Measurements from ENCODE around the gene NECAP2.
"Not testable (repeated sequence)": the region's sequence is repeated elsewhere in the genome, so short reads cannot be mapped to it uniquely, and the experiment has no call there.

Gene NECAP2

DNA sequence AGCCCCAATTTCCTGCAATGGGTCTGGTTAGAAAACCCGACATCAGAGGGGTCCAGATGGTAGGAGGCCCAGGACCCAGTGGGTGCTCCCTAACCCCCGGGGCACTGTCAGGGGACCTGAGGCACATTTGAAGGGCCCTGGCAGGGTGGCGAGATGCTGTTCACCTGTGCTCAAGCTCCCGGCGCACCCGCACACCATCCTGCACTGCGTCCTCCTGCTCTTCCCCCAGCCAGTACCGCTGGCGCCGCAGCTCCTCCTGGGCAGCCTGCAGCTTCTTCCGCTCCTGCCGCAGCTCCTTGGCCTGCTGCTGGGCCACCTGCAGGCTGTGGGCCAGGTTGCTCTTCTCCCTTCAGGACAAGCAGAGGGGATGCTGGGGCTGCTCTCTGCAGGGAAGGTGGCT, 37.6 kb downstream of the NECAP2 start:
- in situ Hi-C loops (cut with HindIII; ENCODE audit: low pct_unique_long_range_greater_than_20kb, low sequenced_read_pairs), result no loop called here
- DNase-seq (ENCODE audit: low read depth in 1 of 2, low spot score in 1 of 2), result no peak
- TF ChIP-seq JUND (IDR thresholded peaks at IDR 0.05; ENCODE audit: low read depth), result no peak

- DNase-seq (ENCODE audit: low read depth in 1 of 2, low spot score in 1 of 2); in situ Hi-C loops (cut with HindIII; ENCODE audit: low pct_unique_long_range_greater_than_20kb, low sequenced_read_pairs): not testable (repeated sequence)
Observed at GRCh38 chr1:16483146-16483545, 42.6 kb downstream of the NECAP2 start.

GRCh38 chr1:16483639-16484500, 43.3 kb downstream of the NECAP2 start:
- in situ Hi-C loops (cut with HindIII; ENCODE audit: low pct_unique_long_range_greater_than_20kb, low sequenced_read_pairs), result not testable (repeated sequence)

DNA sequence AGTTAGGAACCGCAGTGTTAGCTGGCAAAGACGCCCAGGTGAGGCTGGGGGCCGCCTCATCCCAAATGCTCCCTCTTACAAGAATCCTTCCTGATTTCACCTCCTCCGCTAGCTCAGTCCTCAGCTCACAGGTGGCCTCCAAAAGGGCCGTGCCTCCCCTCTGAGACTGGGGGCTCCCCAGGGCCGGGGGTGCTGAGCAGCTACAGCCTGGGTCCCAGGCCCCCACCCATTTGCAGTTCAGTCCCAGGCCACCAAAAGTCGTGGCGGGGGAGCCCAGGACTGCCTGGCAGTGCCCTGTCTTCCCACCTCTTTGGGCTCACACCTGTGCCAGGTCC, 43.9 kb downstream of the NECAP2 start:
- in situ Hi-C loops (cut with HindIII; ENCODE audit: low pct_unique_long_range_greater_than_20kb, low sequenced_read_pairs), result no loop called here
- DNase-seq (ENCODE audit: low read depth in 1 of 2, low spot score in 1 of 2), result no peak
- no peak for TF ChIP-seq JUND (IDR thresholded peaks at IDR 0.05; ENCODE audit: low read depth)

More at GRCh38 chr1:16483639-16484500, 43.3 kb downstream of the NECAP2 start:
- not testable (repeated sequence) for DNase-seq (ENCODE audit: low read depth in 1 of 2, low spot score in 1 of 2)

DNA sequence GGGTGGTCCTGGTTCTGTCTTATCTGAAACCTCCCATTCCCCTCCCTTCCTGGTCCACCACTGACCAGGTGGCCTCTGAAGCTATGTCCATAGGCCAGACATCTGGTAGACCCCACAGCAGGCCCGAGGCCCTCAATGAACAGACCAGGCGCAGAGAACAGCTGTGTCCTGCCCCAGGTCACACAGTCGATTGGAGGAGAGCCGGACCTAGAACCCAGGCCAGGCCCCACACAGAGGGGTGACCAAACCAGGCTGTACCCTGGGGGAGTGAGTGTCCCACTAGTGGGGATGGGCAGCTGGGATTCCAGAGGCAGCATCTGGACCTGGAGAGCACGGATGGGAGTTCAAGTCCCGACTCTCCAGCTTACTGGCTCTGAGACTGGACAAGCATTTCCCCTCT, 44.4 kb downstream of the NECAP2 start:
- in situ Hi-C loops (cut with HindIII; ENCODE audit: low pct_unique_long_range_greater_than_20kb, low sequenced_read_pairs), result no loop called here
- no peak for TF ChIP-seq JUND (IDR thresholded peaks at IDR 0.05; ENCODE audit: low read depth)
- no peak for DNase-seq (ENCODE audit: low read depth in 1 of 2, low spot score in 1 of 2)

DNA sequence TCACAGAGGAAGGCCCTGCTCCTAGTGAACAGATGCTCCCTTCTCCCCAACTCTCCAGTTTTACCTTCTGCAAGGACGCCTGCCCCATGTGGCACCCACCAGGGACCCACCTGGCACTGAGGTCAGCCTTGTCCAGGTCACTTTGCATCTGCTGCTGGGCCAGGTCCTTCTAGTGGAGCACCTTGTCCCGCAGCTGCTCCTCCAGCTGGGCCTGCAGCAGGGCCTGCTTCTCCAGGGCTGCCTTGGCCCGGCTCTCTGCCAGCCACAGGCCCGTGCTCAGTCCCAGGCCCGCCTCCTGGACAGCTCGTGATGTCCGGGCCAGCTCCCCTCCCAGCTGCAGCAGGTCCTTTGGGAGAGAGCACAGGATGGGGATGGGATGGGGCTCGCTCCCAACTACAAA, 45.8 kb downstream of the NECAP2 start:
- in situ Hi-C loops (cut with HindIII; ENCODE audit: low pct_unique_long_range_greater_than_20kb, low sequenced_read_pairs), result not testable (repeated sequence)

GRCh38 chr1:16487011-16487410, 46.5 kb downstream of the NECAP2 start:
- in situ Hi-C loops (cut with HindIII; ENCODE audit: low pct_unique_long_range_greater_than_20kb, low sequenced_read_pairs), result not testable (repeated sequence)

More for the DNA sequence above, 45.8 kb downstream of the NECAP2 start:
- DNase-seq (ENCODE audit: low read depth in 1 of 2, low spot score in 1 of 2), result not testable (repeated sequence)

DNA sequence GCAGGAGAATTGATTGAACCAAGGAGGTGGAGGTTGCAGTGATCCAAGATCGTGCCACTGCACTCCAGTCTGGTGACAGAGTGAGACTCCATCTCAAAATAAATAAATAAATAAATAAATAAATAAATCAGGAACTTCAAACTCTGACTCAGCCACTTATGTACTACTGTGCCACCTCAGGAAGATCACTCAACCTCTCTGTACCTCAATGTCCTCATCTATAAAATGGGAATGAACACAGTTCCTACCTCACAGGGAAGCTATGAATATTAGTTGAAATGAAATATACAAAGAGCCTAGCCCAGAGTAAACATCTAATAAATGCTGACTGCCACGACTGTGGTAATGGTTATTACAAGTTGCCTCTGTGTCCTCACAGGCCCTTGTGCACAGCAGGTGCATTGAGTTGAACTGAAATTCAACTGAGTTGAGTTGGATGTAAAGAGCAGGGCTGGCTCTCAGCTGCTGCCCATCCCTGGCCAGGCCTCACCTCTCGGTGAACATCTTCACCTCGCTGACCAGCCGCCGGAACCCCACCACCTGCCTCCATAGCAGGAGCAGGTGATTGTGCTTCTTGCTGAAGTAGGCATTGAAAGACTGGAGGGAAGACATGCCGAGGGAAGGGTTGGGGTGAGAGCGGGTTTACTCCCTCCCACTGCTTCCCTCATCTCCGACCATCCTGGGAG, 48.8 kb downstream of the NECAP2 start:
- DNase-seq (ENCODE audit: low read depth in 1 of 2, low spot score in 1 of 2); in situ Hi-C loops (cut with HindIII; ENCODE audit: low pct_unique_long_range_greater_than_20kb, low sequenced_read_pairs): not testable (repeated sequence)

More at GRCh38 chr1:16487011-16487410, 46.5 kb downstream of the NECAP2 start:
- not testable (repeated sequence) for DNase-seq (ENCODE audit: low read depth in 1 of 2, low spot score in 1 of 2)

- DNase-seq (ENCODE audit: low read depth in 1 of 2, low spot score in 1 of 2), result no peak
- in situ Hi-C loops (cut with HindIII; ENCODE audit: low pct_unique_long_range_greater_than_20kb, low sequenced_read_pairs), result no loop called here
- TF ChIP-seq JUND (IDR thresholded peaks at IDR 0.05; ENCODE audit: low read depth), result no peak
Observed at GRCh38 chr1:16491056-16491675, 50.6 kb downstream of the NECAP2 start.

- DNase-seq (ENCODE audit: low read depth in 1 of 2, low spot score in 1 of 2); in situ Hi-C loops (cut with HindIII; ENCODE audit: low pct_unique_long_range_greater_than_20kb, low sequenced_read_pairs): not testable (repeated sequence)
Observed at GRCh38 chr1:16492937-16493336, 52.4 kb downstream of the NECAP2 start.

GRCh38 chr1:16493731-16494130, 53.2 kb downstream of the NECAP2 start:
- DNase-seq (ENCODE audit: low read depth in 1 of 2, low spot score in 1 of 2); in situ Hi-C loops (cut with HindIII; ENCODE audit: low pct_unique_long_range_greater_than_20kb, low sequenced_read_pairs): not testable (repeated sequence)

GRCh38 chr1:16497474-16497904, 57.0 kb downstream of the NECAP2 start:
- peak in 1 of 2 experiments; percentile 7 for DNase-seq (ENCODE audit: low read depth in 1 of 2, low spot score in 1 of 2)
- in situ Hi-C loops (cut with HindIII; ENCODE audit: low pct_unique_long_range_greater_than_20kb, low sequenced_read_pairs), result not testable (repeated sequence)

- DNase-seq (ENCODE audit: low read depth in 1 of 2, low spot score in 1 of 2); in situ Hi-C loops (cut with HindIII; ENCODE audit: low pct_unique_long_range_greater_than_20kb, low sequenced_read_pairs): not testable (repeated sequence)
Observed at GRCh38 chr1:16498047-16498446, 57.5 kb downstream of the NECAP2 start.

All from T47D (cell line).